Stomach (tissue), 9 donors: Measurements from ENCODE around the gene FYN. TPM values are rescaled to one million over a fixed set of nuclear protein-coding genes. Genes with fewer than 3 reads are reported as not detected.
A peak's percentile ranks its signal among the peaks of the same experiment; 100 is the strongest.
"Not testable (repeated sequence)": the region's sequence is repeated elsewhere in the genome, so short reads cannot be mapped to it uniquely, and the experiment has no call there.

Experiments used
- DNase-seq, 2 donors: peaks; one replicate each; pipeline versions ENCODE4 v3.0.0 to v3.0.0-alpha.2; 2013 to 2019
- H3K27ac ChIP-seq, 5 donors: fragments of 200-600 bp in 4 of 5; sonication (generic) in 4 of 5; one replicate each; pipeline ENCODE4 v1.5.1; 2013 to 2019; ENCODE audit warnings: mild to moderate bottlenecking in 1 of 5, moderate library complexity in 1 of 5
- H3K27me3 ChIP-seq, 3 donors: fragments of 200-600 bp; sonication (generic); one replicate each; pipeline ENCODE4 v1.5.1; 2017 to 2019; ENCODE audit warnings: mixed run types in 1 of 3
- H3K36me3 ChIP-seq, 4 donors: fragments of 200-600 bp; sonication (generic); 1 replicate in 3 of 4; 2 replicates in 1 of 4; pipeline ENCODE4 v1.5.1; 2016 to 2019
- H3K4me1 ChIP-seq, 4 donors: fragments of 200-600 bp; sonication (generic); one replicate each; pipeline ENCODE4 v1.5.1; 2016 to 2019
- H3K4me3 ChIP-seq, 4 donors: fragments of 200-600 bp; sonication (generic) in 3 of 4; one replicate each; pipeline ENCODE4 v1.5.1; 2016 to 2019; ENCODE audit warnings: mild to moderate bottlenecking in 1 of 4
- H3K9me3 ChIP-seq, 4 donors: fragments of 200-600 bp; sonication (generic); one replicate each; pipeline ENCODE4 v1.5.1; 2016 to 2019
- EP300 ChIP-seq: sonication (generic); formaldehyde crosslinking; IDR thresholded peaks from one replicate; pipeline ENCODE4 v1.6.1; 2017; ENCODE audit warnings: antibody characterized with exemption
- POLR2A ChIP-seq, 4 donors: fragments of 450-650 bp; IDR thresholded peaks; one replicate each; pipeline ENCODE4 v1.6.1; 2016; ENCODE audit warnings: antibody characterized with exemption in 4 of 4, control low read depth in 2 of 4, mild to moderate bottlenecking in 1 of 4, moderate library complexity in 1 of 4
- POLR2AphosphoS5 ChIP-seq, 3 donors: sonication (generic); formaldehyde crosslinking; IDR thresholded peaks; one replicate each; pipeline ENCODE4 v1.6.1; 2016; ENCODE audit warnings: antibody characterized with exemption in 3 of 3
- WGBS, 5 donors: extraction: QIAGEN DNeasy Blood & Tissue Kit in 3 of 5; methylation state at CpG; one replicate each; pipeline versions ENCODE4 v1.1.5 to v1.1.7; 2013 to 2018; 5-methylcytosine and 5-hydroxymethylcytosine counted together
- intact Hi-C: fragments of 100-400 bp; cut with DNase I; formaldehyde crosslinking; loops from one replicate; pipeline ENCODE4 v1.15.1; 2023; ENCODE audit warnings: low total_unique reads
- polyA plus RNA-seq, 3 donors: library from polyadenylated mRNA; stranded (reverse); fragments of 200-250 nt; gene quantifications; one replicate each; pipeline ENCODE4 v1.2.3, GENCODE V29; 2013
- total RNA-seq, 5 donors: library from RNA; depleted of rRNA; stranded (reverse); fragments of >200 nt; gene quantifications; one replicate each; pipeline versions ENCODE4 v1.1.0 to v1.2.3, GENCODE V29; 2014 to 2016
- TF ChIP-seq, protein P1 (sequence below), 7 experiments: fragments of 450-650 bp in 4 of 7; fragments of 200-600 bp in 3 of 7; sonication (generic) in 3 of 7; IDR thresholded peaks; one replicate each; pipeline ENCODE4 v1.5.1; 2016 to 2019; ENCODE audit warnings: antibody characterized with exemption in 7 of 7, control low read depth in 2 of 7, mild to moderate bottlenecking in 1 of 7
- donor health status: healthy with polysubstance abuse.
- donor health status: Bipolar disorder and iron deficiency.
- donor health status: healthy.

FYN gene
- total and polyA plus RNA-seq, 8 donors = 8.4 to 146 (median 37.1) TPM

DNA sequence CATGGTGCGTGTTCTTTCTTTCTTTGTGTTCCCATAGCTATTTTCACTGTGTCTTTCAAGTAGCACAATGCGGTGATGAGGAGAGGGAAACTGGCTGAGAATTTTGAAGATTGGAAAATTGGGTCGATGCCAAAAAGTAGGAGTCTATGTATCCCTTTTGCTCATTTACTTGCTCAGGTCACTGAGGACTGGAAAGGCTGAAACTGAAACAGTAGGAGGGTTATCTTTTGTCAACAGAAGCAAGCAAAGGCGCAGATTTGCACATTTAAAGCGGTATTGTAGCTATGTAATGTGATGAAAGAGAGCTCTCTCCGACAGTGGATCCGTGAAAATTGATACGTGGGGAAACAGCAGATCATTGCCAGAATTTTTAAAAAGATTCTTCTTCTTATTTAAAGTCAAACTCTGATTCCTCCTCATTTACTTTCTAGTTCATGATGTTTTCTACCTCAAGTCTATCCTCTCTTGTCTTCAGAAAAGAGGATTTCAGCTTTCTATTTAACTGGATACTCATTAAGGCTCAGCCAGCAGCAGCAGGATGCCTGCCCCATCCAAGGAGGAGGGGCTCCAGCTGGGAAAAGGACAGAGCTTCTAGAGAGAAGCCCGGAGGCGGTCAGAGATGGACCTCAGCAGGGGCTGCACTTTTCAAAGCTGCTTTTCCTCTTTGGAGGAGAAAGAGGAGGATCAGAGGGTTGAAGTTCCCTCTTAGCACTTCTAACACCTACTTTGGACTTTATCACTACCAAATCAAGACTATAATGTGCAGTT, 15.9 kb upstream of the FYN start:
- peak overlapping the region in 3 of 4 donors; percentile 10 to 20 (median 17) for H3K4me3 ChIP-seq
- intact Hi-C loops = no loop called here
- no peak for TF ChIP-seq POLR2A (IDR thresholded peaks at IDR 0.05)
- peak in 1 of 3 donors; percentile 38 for TF ChIP-seq POLR2AphosphoS5 (IDR thresholded peaks at IDR 0.05)
- peaks cover 5 to 11% (median 9%) of the 10 kb centered on the region in 4 donors for H3K4me1 ChIP-seq
- H3K9me3 ChIP-seq = no peaks in the 10 kb centered on the region
- peak in 1 of 2 donors; percentile 74 for DNase-seq
- 15 to 27% (median 17%) methylated on average over 10 of the region's 10 CpGs for WGBS, 5 donors
- no peaks in the 10 kb centered on the region for H3K36me3 ChIP-seq
- H3K27me3 ChIP-seq = no peaks in the 10 kb centered on the region
- H3K27ac ChIP-seq = no peak overlapping the region

DNA sequence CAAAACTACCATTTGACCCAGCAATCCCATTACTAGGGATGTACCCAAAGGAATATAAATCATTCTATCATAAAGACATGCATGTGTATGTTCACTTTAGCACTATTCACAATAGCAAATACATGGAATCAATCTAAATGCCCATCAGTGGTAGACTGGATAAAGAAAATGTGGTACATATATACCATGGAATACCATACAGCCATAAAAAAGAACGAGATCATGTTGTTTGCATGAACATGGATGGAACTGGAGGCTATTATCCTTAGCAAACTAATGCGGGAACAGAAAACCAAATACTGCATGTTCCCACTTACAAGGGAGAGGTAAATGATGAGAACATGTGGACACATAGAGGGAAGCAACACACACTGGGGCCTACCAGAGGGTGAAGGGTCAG, 13.5 kb upstream of the FYN start:
- H3K27me3 ChIP-seq, H3K36me3 ChIP-seq, intact Hi-C loops, H3K9me3 ChIP-seq, H3K27ac ChIP-seq, DNase-seq, H3K4me3 ChIP-seq: not testable (repeated sequence)
- H3K4me1 ChIP-seq = peaks cover 5 to 11% (median 9%) of the 10 kb centered on the region in 4 donors
- 91 to 96% (median 92%) methylated on average over 2 of the region's 2 CpGs for WGBS, 5 donors

DNA sequence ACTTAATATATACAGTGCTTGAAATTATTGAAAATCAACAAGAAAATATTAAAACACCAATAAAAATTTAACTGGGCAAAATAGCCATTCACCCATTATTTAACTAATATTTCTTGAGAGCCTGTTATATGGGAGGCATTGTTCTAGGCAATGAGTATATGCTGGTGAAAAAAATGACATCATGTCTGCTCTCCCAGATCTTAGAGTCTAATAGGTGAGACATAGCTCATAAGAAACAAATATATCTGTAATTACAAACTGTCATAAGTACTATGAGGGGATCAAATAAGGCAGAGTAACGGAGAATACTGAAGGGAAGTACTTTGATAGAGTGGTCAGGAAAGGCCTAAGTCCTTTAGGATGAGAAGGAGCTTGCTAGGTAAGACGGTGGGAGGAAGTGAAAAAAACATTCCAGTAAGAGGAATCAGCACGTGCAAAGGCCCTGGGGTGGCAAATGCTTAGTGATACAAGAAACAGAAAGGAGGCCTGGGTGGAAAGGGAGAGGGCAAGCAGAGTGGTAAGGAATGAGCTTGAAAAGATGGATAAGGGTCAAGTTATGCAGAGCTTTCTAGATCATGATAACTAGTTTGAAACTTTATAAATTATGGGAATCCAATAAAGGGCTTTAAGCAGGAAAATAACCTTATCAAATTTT, 12.2 kb upstream of the FYN start:
- intact Hi-C loops = no loop called here
- TF ChIP-seq, protein P1, sequence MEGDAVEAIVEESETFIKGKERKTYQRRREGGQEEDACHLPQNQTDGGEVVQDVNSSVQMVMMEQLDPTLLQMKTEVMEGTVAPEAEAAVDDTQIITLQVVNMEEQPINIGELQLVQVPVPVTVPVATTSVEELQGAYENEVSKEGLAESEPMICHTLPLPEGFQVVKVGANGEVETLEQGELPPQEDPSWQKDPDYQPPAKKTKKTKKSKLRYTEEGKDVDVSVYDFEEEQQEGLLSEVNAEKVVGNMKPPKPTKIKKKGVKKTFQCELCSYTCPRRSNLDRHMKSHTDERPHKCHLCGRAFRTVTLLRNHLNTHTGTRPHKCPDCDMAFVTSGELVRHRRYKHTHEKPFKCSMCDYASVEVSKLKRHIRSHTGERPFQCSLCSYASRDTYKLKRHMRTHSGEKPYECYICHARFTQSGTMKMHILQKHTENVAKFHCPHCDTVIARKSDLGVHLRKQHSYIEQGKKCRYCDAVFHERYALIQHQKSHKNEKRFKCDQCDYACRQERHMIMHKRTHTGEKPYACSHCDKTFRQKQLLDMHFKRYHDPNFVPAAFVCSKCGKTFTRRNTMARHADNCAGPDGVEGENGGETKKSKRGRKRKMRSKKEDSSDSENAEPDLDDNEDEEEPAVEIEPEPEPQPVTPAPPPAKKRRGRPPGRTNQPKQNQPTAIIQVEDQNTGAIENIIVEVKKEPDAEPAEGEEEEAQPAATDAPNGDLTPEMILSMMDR (IDR thresholded peaks at IDR 0.05) = no peak
- no peak for TF ChIP-seq POLR2A (IDR thresholded peaks at IDR 0.05)
- Histone ChIP-seq H3K27me3 (no peaks in the 10 kb centered on the region), H3K4me3 (no peak overlapping the region), H3K4me1 (peaks cover 5 to 11% (median 9%) of the 10 kb centered on the region in 4 donors), H3K9me3 (no peaks in the 10 kb centered on the region), H3K27ac (no peak overlapping the region), H3K36me3 (no peaks in the 10 kb centered on the region)
- DNase-seq = no peak
- WGBS, 5 donors = 92 to 95% (median 94%) methylated on average over 3 of the region's 3 CpGs

DNA sequence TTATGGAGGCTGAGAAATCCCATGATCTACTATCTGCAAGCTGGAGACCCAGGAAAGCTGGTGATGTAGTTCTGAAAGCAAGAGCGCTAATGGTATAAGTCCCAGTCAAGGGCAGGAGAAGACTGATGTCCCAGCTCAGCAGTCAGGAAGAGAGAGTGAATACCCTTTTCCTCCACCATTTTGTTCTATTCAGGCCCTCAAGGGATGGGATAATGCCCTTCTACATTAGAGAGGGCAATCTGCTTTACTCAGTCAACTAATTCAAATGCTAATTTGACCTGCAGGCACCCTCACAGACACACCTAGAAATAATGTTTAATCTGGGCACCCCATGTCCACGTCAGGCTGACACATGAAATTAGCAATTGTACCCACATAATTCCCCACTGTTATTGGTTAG, 10.8 kb upstream of the FYN start:
- 88 to 97% (median 93%) methylated on average over 2 of the region's 2 CpGs for WGBS, 5 donors

DNA sequence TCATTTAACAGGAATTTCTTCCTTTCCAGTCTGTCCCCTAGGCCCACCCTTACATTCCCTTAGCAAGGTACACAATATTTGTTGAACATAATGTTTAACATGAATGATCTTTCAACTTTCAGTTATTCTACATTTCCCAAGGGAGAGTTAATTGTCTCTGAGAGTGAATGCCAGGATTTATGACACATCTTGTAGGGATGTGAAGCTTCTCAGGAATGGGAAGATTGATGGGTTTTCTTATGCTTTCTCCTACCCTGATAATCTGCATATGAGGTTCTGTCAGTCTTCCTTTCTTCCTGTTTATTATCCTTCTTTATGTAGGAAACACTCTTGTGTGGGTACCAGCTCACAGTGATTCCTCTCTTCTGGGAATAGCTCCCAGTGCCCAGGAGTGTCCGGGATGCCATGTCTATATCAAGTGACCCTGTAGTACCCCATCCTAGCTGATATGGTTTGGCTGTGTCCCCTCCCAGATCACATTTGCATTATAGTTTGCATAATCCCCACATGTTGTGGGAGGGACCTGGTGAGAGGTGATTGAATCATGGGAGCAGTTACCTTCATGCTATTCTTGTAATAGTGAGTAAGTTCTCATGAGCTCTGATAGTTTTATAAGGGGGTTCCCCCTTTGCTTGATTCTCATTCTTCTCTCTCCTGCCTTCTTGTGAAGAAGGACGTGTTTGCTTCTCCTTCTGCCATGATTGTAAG, 7.1 kb upstream of the FYN start:
- Histone ChIP-seq H3K4me3 (no peak overlapping the region), H3K27me3 (peaks cover 0 to 3% (median 0%) of the 10 kb centered on the region in 3 donors), H3K36me3 (no peaks in the 10 kb centered on the region), H3K27ac (no peak overlapping the region), H3K4me1 (no peaks in the 10 kb centered on the region), H3K9me3 (no peaks in the 10 kb centered on the region)
- WGBS, 5 donors = 89 to 100% (median 90%) methylated on average over 2 of the region's 2 CpGs
- no peak for DNase-seq
- TF ChIP-seq POLR2A (IDR thresholded peaks at IDR 0.05) (no peak), POLR2AphosphoS5 (IDR thresholded peaks at IDR 0.05) (no peak), EP300 (no peak)
- TF ChIP-seq, protein P1 (IDR thresholded peaks at IDR 0.05) = no peak
- intact Hi-C loops = no loop called here

More for the DNA sequence above, 10.8 kb upstream of the FYN start:
- Histone ChIP-seq H3K36me3 (no peaks in the 10 kb centered on the region), H3K27me3 (no peaks in the 10 kb centered on the region), H3K27ac (no peak overlapping the region), H3K4me1 (peaks cover under 1 to 6% (median 3%) of the 10 kb centered on the region in 4 donors), H3K4me3 (no peak overlapping the region), H3K9me3 (no peaks in the 10 kb centered on the region)
- no peak for DNase-seq
- TF ChIP-seq POLR2A (IDR thresholded peaks at IDR 0.05) (no peak), POLR2AphosphoS5 (IDR thresholded peaks at IDR 0.05) (no peak), EP300 (no peak)
- TF ChIP-seq, protein P1 (IDR thresholded peaks at IDR 0.05) = no peak
- intact Hi-C loops = no loop called here
